Adrenal gland (tissue), 12 donors: ENCODE measurements around the gene TPP2. TPM values are rescaled to one million over a fixed set of nuclear protein-coding genes. Genes with fewer than 3 reads are reported as not detected.

Experiments used
- DNase-seq, 7 donors: peaks; one replicate each; pipeline ENCODE4 v3.0.0-alpha.2; 2019 to 2020
- H3K27ac ChIP-seq, 5 donors: fragments of 200-600 bp; sonication (generic) in 4 of 5; 1 replicate in 3 of 5; 2 replicates in 2 of 5; pipeline versions ENCODE4 v1.5.1 to v1.8.0; 2016 to 2020; ENCODE audit warnings: mild to moderate bottlenecking in 1 of 5
- H3K27me3 ChIP-seq: fragments of 200-600 bp; 2 replicates; pipeline ENCODE4 v1.8.0; 2021
- H3K36me3 ChIP-seq, 2 donors: fragments of 200-600 bp; replicated peaks in 1 of 2; 1 replicate in 1 of 2; 2 replicates in 1 of 2; pipeline versions ENCODE4 v1.5.1 to v1.8.0; 2018 to 2022
- H3K4me1 ChIP-seq, 2 donors: fragments of 200-600 bp; replicated peaks in 1 of 2; 1 replicate in 1 of 2; 2 replicates in 1 of 2; pipeline versions ENCODE4 v1.5.1 to v1.8.0; 2018 to 2021
- H3K4me3 ChIP-seq, 4 donors: fragments of 200-600 bp; sonication (generic) in 3 of 4; one replicate each; pipeline ENCODE4 v1.5.1; 2016 to 2018
- H3K9me3 ChIP-seq, 3 donors: fragments of 200-600 bp; sonication (generic) in 1 of 3; replicated peaks in 1 of 3; 1 replicate in 2 of 3; 2 replicates in 1 of 3; pipeline versions ENCODE4 v1.5.1 to v1.8.0; 2016 to 2021
- POLR2A ChIP-seq, 2 donors: fragments of 450-650 bp; IDR thresholded peaks; one replicate each; pipeline ENCODE4 v1.6.1; 2017; ENCODE audit warnings: antibody characterized with exemption in 2 of 2, mild to moderate bottlenecking in 2 of 2, moderate library complexity in 1 of 2
- WGBS, 4 donors: extraction: QIAGEN DNeasy Blood & Tissue Kit in 2 of 4; methylation state at CpG; one replicate each; pipeline versions ENCODE4 v1.1.5 to v1.1.7; 2013 to 2017; 5-methylcytosine and 5-hydroxymethylcytosine counted together
- intact Hi-C, 2 donors: fragments of 100-400 bp; cut with DNase I; formaldehyde crosslinking; loops; one replicate each; pipeline versions ENCODE4 v1.14.1 to v1.15.0; 2022 to 2023
- polyA plus RNA-seq, 3 donors: library from polyadenylated mRNA; stranded (reverse); fragments of 200-250 nt in 2 of 3; fragments of 350-450 nt in 1 of 3; fragmentation: Illumina TruSeq in 1 of 3; extraction: RNeasy Lipid Tissue Mini Kit (QIAGEN cat#74804) in 1 of 3; gene quantifications; one replicate each; pipeline ENCODE4 v1.2.3, GENCODE V29; 2013 to 2014
- total RNA-seq, 9 donors: library from RNA; depleted of rRNA in 4 of 9; stranded (reverse); fragments of >200 nt in 4 of 9; fragments of 120-200 nt in 1 of 9; fragmentation: NEBNext Ultra II Directional in 1 of 9; extraction: Animal tissue kit (Norgen Biotek cat#: 25700) in 1 of 9; gene quantifications; one replicate each; pipeline versions ENCODE4 v1.1.0 to v1.2.4, GENCODE V29; 2013 to 2023
- TF ChIP-seq, protein P1 (sequence below), 6 experiments: fragments of 450-650 bp in 4 of 6; fragments of 200-600 bp in 2 of 6; sonication (generic) in 1 of 6; IDR thresholded peaks; 1 replicate in 5 of 6; 2 replicates in 1 of 6; pipeline versions ENCODE4 v1.5.1 to v1.8.0; 2016 to 2021; ENCODE audit warnings: antibody characterized with exemption in 6 of 6, mild to moderate bottlenecking in 2 of 6, moderate library complexity in 1 of 6
- donor health status: healthy with polysubstance abuse.
- donor health status: Bipolar disorder and iron deficiency.
- donor health status: DM: yes; HTN: yes; CAD: no.
- donor health status: DM: no; HTN: no; CAD: no.
- donor health status: DM: no; HTN: no; CAD: no.
- donor health status: DM: yes; HTN: yes; CAD: no.

Gene TPP2
- total and polyA plus RNA-seq, 12 donors = 13.8 to 50.6 (median 25.7) TPM

DNA sequence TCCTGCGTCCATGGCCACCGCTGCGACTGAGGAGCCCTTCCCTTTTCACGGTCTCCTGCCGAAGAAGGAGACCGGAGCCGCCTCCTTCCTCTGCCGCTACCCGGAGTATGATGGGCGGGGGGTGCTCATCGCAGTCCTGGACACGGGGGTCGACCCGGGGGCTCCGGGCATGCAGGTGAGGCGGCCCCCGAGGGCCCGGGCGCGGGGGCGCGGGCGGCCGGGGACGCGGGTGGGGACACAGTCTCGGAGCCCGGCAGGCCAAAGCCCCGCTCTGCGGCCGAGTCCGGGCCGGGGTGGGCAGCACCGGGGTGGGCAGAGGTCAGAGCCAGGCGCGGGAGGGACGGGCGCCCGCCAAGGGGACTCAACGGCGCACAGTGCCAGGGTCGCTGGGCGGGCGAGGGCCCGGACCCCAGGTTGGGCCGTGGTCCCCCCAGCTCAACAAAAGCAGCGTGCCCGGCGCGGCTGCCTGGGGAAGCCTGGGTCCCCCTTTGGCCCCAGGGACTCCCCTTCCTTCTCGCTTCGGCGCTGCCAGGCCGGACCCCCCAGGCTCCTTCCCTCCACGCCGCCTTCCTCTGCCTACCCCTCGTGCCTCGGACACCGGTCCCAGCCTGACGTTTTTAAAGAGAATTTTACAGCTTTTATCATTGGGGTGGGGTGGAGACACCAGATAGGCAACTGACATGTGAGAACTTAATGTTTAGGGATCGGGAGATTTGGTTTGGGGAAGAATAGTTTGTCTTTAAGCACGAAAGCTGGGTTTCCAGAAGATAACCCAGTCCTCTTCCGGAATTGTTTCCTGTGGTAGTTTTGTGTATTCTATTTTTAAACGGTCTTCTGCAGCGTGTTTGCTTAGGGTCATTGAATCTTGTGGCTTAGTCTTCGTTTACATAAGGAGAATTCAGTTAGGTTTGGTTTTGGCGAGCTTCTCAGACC is 509 bp downstream of the TPP2 start:
- intact Hi-C loops = loop anchor here in 1 of 2 donors (5.0 kb wide), 1 partner anchor 250 kb away; the partner anchor contains the start of gene ERCC5
- H3K36me3 ChIP-seq = no peaks in the 10 kb centered on the region
- peaks cover 10 to 35% of the 10 kb centered on the region in 2 donors for H3K4me1 ChIP-seq
- TF ChIP-seq POLR2A (IDR thresholded peaks at IDR 0.05) = peak; percentile 74 to 87
- TF ChIP-seq, protein P1, sequence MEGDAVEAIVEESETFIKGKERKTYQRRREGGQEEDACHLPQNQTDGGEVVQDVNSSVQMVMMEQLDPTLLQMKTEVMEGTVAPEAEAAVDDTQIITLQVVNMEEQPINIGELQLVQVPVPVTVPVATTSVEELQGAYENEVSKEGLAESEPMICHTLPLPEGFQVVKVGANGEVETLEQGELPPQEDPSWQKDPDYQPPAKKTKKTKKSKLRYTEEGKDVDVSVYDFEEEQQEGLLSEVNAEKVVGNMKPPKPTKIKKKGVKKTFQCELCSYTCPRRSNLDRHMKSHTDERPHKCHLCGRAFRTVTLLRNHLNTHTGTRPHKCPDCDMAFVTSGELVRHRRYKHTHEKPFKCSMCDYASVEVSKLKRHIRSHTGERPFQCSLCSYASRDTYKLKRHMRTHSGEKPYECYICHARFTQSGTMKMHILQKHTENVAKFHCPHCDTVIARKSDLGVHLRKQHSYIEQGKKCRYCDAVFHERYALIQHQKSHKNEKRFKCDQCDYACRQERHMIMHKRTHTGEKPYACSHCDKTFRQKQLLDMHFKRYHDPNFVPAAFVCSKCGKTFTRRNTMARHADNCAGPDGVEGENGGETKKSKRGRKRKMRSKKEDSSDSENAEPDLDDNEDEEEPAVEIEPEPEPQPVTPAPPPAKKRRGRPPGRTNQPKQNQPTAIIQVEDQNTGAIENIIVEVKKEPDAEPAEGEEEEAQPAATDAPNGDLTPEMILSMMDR (IDR thresholded peaks at IDR 0.05) = no peak
- H3K27me3 ChIP-seq = no peaks in the 10 kb centered on the region
- H3K9me3 ChIP-seq = no peaks in the 10 kb centered on the region
- peak in 6 of 7 donors; percentile 15 to 41 (median 37) for DNase-seq
- peak overlapping the region in 4 of 5 donors; percentile 91 to 98 (median 98) for H3K27ac ChIP-seq
- 0 to 3% (median 1%) methylated on average over 17 to 67 of the region's 67 CpGs for WGBS, 4 donors
- H3K4me3 ChIP-seq = peak overlapping the region in 3 of 4 donors; percentile 91 to 95 (median 94)

DNA sequence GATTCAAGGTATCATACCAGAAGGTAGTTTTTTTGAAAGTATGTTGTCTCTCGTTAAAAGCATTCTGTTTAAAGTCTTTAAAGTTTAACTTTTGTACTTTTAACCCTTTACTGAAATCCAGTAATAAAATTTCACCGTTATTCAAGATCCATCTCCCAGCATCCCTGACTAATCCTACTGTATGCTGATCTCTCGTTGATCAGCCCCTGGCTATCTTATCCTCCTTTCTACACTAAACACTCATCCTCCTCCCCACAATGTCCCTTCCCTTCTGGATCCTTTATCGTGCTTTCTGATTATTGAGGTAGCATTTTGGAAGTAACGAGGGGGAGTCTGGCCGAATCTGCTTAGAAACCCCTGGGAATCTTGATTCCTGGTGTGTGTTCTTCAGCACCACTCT is 1.3 kb downstream of the TPP2 start:
- Histone ChIP-seq H3K9me3 (no peaks in the 10 kb centered on the region), H3K27ac (peak overlapping the region in 2 of 5 donors; percentile 98), H3K4me3 (peak overlapping the region in 2 of 4 donors; percentile 91 to 94), H3K4me1 (peaks cover 10 to 31% of the 10 kb centered on the region in 2 donors), H3K27me3 (no peaks in the 10 kb centered on the region), H3K36me3 (no peaks in the 10 kb centered on the region)
- intact Hi-C loops = loop anchor here in 1 of 2 donors (5.0 kb wide), 1 partner anchor 249 kb away; the partner anchor contains the start of gene ERCC5
- 3 to 9% (median 6%) methylated on average over 6 of the region's 6 CpGs for WGBS, 4 donors
- TF ChIP-seq POLR2A (IDR thresholded peaks at IDR 0.05) = no peak
- TF ChIP-seq, protein P1 (IDR thresholded peaks at IDR 0.05) = no peak
- no peak for DNase-seq

DNA sequence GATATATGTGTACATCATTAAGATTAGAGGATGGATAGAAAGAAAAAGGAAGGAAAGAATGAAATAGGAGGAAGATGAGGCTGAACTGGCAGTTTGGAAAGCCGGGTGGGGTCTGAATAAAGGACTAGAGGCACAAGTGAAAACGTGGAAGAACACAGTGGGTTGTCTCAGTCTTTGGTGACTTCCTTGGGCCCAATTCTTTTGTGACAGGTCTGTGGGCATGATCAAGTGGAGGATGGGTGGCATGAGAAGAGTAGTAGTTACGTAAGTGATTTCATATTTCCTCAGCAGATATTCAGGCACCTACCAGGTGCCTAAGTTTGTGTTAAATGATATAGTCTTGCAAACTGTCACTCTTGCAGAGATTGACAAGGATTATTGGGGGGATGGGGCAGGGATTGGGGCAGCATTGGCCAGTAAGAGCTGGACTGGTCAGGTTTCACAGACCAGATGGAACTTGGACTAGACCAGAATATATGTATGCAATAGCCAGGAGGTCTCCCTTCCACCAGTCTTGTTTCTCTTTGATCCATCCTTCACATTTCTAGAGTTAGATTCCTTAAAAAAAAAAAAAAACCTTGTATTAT is 2.7 kb downstream of the TPP2 start:
- Histone ChIP-seq H3K4me1 (peaks cover 10 to 34% of the 10 kb centered on the region in 2 donors), H3K27me3 (no peaks in the 10 kb centered on the region), H3K27ac (no peak overlapping the region), H3K4me3 (no peak overlapping the region), H3K9me3 (no peaks in the 10 kb centered on the region), H3K36me3 (no peaks in the 10 kb centered on the region)
- no peak for DNase-seq
- no peak for TF ChIP-seq POLR2A (IDR thresholded peaks at IDR 0.05)
- TF ChIP-seq, protein P1 (IDR thresholded peaks at IDR 0.05) = no peak
- 73 to 81% (median 78%) methylated on average over 3 of the region's 3 CpGs for WGBS, 4 donors
- intact Hi-C loops = loop anchor here in 1 of 2 donors (5.0 kb wide), 1 partner anchor 248 kb away; the partner anchor contains the start of gene ERCC5
